Measurements from ENCODE around the gene XIAP. TPM values are rescaled to one million over a fixed set of nuclear protein-coding genes. Genes with fewer than 3 reads are reported as not detected.

The XIAP gene
- 19.1 to 32.7 TPM (median 25.0 TPM) in 5 replicates for total RNA-seq (2022; extraction: Qiagen RNA extraction; ENCODE audit: low read depth)

GRCh38 chrX:123859846-123860838 lies at the start of gene XIAP:
Gene XIAP (plus strand): TSS chrX:123860053. CDS start chrX:123885663, 25,610 bp downstream.

GRCh38 chrX:123961268-123962005 lies 101.6 kb downstream of the XIAP start, which contains the start of gene STAG2:
Gene STAG2 (plus strand): TSS chrX:123961706. CDS start chrX:124022628, 60,922 bp downstream.

Other genes with a start within 250 kb of the XIAP start
- 29.8 to 42.1 TPM (median 36.4 TPM) in 5 replicates for gene THOC2, start 127.0 kb upstream of the XIAP start, total RNA-seq (2022; extraction: Qiagen RNA extraction; ENCODE audit: low read depth)
- gene STAG2, start 101.7 kb downstream of the XIAP start, total RNA-seq (2022; extraction: Qiagen RNA extraction; ENCODE audit: low read depth), result 25.1 to 41.3 TPM (median 34.6 TPM) in 5 replicates